HG03139 (cell line): ENCODE results near the gene SYT8.
"Not testable (repeated sequence)": the region's sequence is repeated elsewhere in the genome, so short reads cannot be mapped to it uniquely, and the experiment has no call there.

Experiments used
- ATAC-seq: cut with Tn5 transposase; IDR thresholded peaks from one replicate; pipeline ENCODE4 v1.9.1; 2021; ENCODE audit not compliant: unreplicated experiment

The SYT8 gene

GRCh38 chr11:1871531-1871930 lies 36.7 kb downstream of the SYT8 start:
- no peak for ATAC-seq

GRCh38 chr11:1872267-1872985 lies 37.6 kb downstream of the SYT8 start:
- no peak for ATAC-seq

GRCh38 chr11:1873048-1873812 lies 38.4 kb downstream of the SYT8 start:
- ATAC-seq, result no peak

GRCh38 chr11:1873813-1874150 lies 39.0 kb downstream of the SYT8 start:
- not testable (repeated sequence) for ATAC-seq

- ATAC-seq, result not testable (repeated sequence)
These were observed 39.8 kb downstream of the SYT8 start for GRCh38 chr11:1874441-1875092.

- ATAC-seq, result no peak
These were observed 40.5 kb downstream of the SYT8 start for GRCh38 chr11:1875093-1875850.

- ATAC-seq, result not testable (repeated sequence)
These were observed 41.1 kb downstream of the SYT8 start for GRCh38 chr11:1875851-1876301.

GRCh38 chr11:1876361-1877063 lies 41.7 kb downstream of the SYT8 start:
- no peak for ATAC-seq

GRCh38 chr11:1877211-1878136 lies 42.7 kb downstream of the SYT8 start:
- no peak for ATAC-seq

- no peak for ATAC-seq
These were observed 43.6 kb downstream of the SYT8 start for GRCh38 chr11:1878137-1879031.

- no peak for ATAC-seq
These were observed 44.7 kb downstream of the SYT8 start for GRCh38 chr11:1879342-1879940.

GRCh38 chr11:1879941-1880720 lies 45.3 kb downstream of the SYT8 start:
- ATAC-seq, result no peak

- ATAC-seq, result no peak
These were observed 46.1 kb downstream of the SYT8 start for GRCh38 chr11:1880746-1881441.

- no peak for ATAC-seq
These were observed 46.9 kb downstream of the SYT8 start for GRCh38 chr11:1881442-1882264.

- ATAC-seq, result no peak
These were observed 47.8 kb downstream of the SYT8 start for GRCh38 chr11:1882265-1883238.
